GM12891 (cell line): ENCODE data around the gene RAB9A.

Source experiments
- POLR2A ChIP-seq: IDR thresholded peaks from 2 replicates; pipeline ENCODE4 v1.6.1; 2011; ENCODE audit warnings: low read depth, low read length, control low read depth
- POLR2AphosphoS5 ChIP-seq: IDR thresholded peaks from 2 replicates; pipeline ENCODE4 v1.6.1; 2011; ENCODE audit warnings: low read depth, low read length, control low read depth
- POU2F2 ChIP-seq: IDR thresholded peaks from 2 replicates; pipeline ENCODE4 v1.6.1; 2011; ENCODE audit warnings: low read depth, mild to moderate bottlenecking, control low read depth, low read length, moderate library complexity
- SPI1 ChIP-seq: IDR thresholded peaks from 2 replicates; pipeline ENCODE4 v1.6.1; 2011; ENCODE audit warnings: low read depth, low read length, control low read depth
- TAF1 ChIP-seq: IDR thresholded peaks from 2 replicates; pipeline ENCODE4 v1.6.1; 2011; ENCODE audit warnings: low read depth, low read length, control low read depth

DNA sequence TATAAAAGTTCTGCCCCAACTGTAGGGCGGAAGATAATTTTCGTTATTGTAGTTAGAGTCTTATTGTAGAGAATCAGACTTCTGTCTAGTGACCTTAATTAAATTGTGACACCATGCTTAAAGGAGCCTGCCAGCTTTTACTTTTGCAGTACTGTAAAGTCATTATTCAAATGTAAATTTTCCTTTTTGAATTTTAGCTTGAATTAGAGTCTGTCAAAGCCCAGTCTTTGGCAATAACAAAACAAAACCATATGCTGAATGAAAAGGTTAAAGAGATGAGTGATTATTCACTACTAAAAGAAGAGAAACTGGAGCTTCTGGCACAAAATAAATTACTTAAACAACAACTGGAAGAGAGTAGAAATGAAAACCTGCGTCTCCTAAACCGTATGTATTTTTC is 67.5 kb downstream of the RAB9A start:
- TF ChIP-seq POLR2A (no peak), POLR2AphosphoS5 (no peak), SPI1 (no peak), TAF1 (no peak), POU2F2 (no peak)
